Measurements from ENCODE around the gene SPTBN4.

GRCh38 chr19:40419780-40420179, 47.0 kb upstream of the SPTBN4 start:
- TF ChIP-seq YY1 (IDR thresholded peaks at IDR 0.05; ENCODE audit: insufficient read depth, insufficient read length) (no peak), ZNF274 (IDR thresholded peaks at IDR 0.05; ENCODE audit: low read depth, low read length) (no peak), SUZ12 (IDR thresholded peaks at IDR 0.05; ENCODE audit: extremely low read depth, insufficient read depth, insufficient read length) (no peak)

Data from NT2/D1 (cell line).